Gastroesophageal sphincter (tissue), 4 donors: Measurements from ENCODE around the gene IL36A. TPM values are rescaled to one million over a fixed set of nuclear protein-coding genes. Genes with fewer than 3 reads are reported as not detected.

Experiments used
- ATAC-seq: fragments of 150-250 bp; one replicate; pipeline ENCODE4 v1.9.1; 2016; ENCODE audit warnings: mild to moderate bottlenecking, moderate library complexity
- H3K27ac ChIP-seq, 4 donors: fragments of 200-600 bp; sonication (generic) in 3 of 4; 1 replicate in 3 of 4; 2 replicates in 1 of 4; pipeline ENCODE4 v1.5.1; 2016 to 2019
- H3K27me3 ChIP-seq: fragments of 200-600 bp; sonication (generic); one replicate; pipeline ENCODE4 v1.5.1; 2019
- H3K36me3 ChIP-seq, 2 donors: fragments of 200-600 bp; sonication (generic); one replicate each; pipeline ENCODE4 v1.5.1; 2019; ENCODE audit warnings: control low read depth in 1 of 2
- H3K4me1 ChIP-seq, 3 donors: fragments of 200-600 bp; sonication (generic); 1 replicate in 2 of 3; 2 replicates in 1 of 3; pipeline ENCODE4 v1.5.1; 2016 to 2019; ENCODE audit warnings: control low read depth in 2 of 3
- H3K4me3 ChIP-seq, 2 donors: fragments of 200-600 bp; sonication (generic); one replicate each; pipeline ENCODE4 v1.5.1; 2019; ENCODE audit warnings: mild to moderate bottlenecking in 1 of 2, moderate library complexity in 1 of 2
- H3K9me3 ChIP-seq, 3 donors: fragments of 200-600 bp; sonication (generic); one replicate each; pipeline ENCODE4 v1.5.1; 2017 to 2019; ENCODE audit warnings: control low read depth in 2 of 3
- CTCF ChIP-seq, 4 experiments: fragments of 200-600 bp in 2 of 4; fragments of 450-650 bp in 2 of 4; sonication (generic) in 1 of 4; IDR thresholded peaks; one replicate each; pipeline ENCODE4 v1.5.1; 2017 to 2019; ENCODE audit warnings: antibody characterized with exemption in 4 of 4, mild to moderate bottlenecking in 2 of 4, moderate library complexity in 2 of 4
- EP300 ChIP-seq: sonication (generic); formaldehyde crosslinking; IDR thresholded peaks from one replicate; pipeline ENCODE4 v1.6.1; 2017; ENCODE audit warnings: antibody characterized with exemption, mild to moderate bottlenecking
- POLR2A ChIP-seq, 2 donors: fragments of 450-650 bp; IDR thresholded peaks; one replicate each; pipeline ENCODE4 v1.6.1; 2017; ENCODE audit warnings: antibody characterized with exemption in 2 of 2, mild to moderate bottlenecking in 2 of 2, moderate library complexity in 1 of 2
- POLR2AphosphoS5 ChIP-seq: sonication (generic); formaldehyde crosslinking; IDR thresholded peaks from one replicate; pipeline ENCODE4 v1.6.1; 2017; ENCODE audit warnings: antibody characterized with exemption
- WGBS, 2 donors: methylation state at CpG; one replicate each; pipeline ENCODE4 v1.1.5; 2018; ENCODE audit warnings: low coverage in 1 of 2; 5-methylcytosine and 5-hydroxymethylcytosine counted together
- total RNA-seq, 4 donors: library from RNA; depleted of rRNA; stranded (reverse); fragments of >200 nt; gene quantifications; one replicate each; pipeline ENCODE4 v1.1.0, GENCODE V29; 2016

IL36A gene
- total RNA-seq, 4 donors from 2014 or later: 1.2 to 9.1 TPM; not detected in 2

- 0 to 23% methylated on average over 1 of the region's 2 CpGs for WGBS, 2 donors
- Histone ChIP-seq H3K36me3 (no peaks in the 10 kb centered on the region), H3K4me3 (no peak overlapping the region), H3K4me1 (no peaks in the 10 kb centered on the region), H3K9me3 (no peaks in the 10 kb centered on the region), H3K27me3 (peaks cover 8% of the 10 kb centered on the region), H3K27ac (no peak overlapping the region)
- ATAC-seq: no peak
- no peak for TF ChIP-seq EP300
- TF ChIP-seq POLR2A (IDR thresholded peaks at IDR 0.05): no peak
- TF ChIP-seq CTCF (IDR thresholded peaks at IDR 0.05): no peak
- no peak for TF ChIP-seq POLR2AphosphoS5
Measured at GRCh38 chr2:112960230-112960825, 44.9 kb upstream of the IL36A start.

- Histone ChIP-seq H3K4me3 (no peak overlapping the region), H3K9me3 (no peaks in the 10 kb centered on the region), H3K4me1 (no peaks in the 10 kb centered on the region), H3K27ac (no peak overlapping the region), H3K27me3 (peaks cover 8% of the 10 kb centered on the region), H3K36me3 (no peaks in the 10 kb centered on the region)
- 14 to 57% methylated on average over 1 to 3 of the region's 3 CpGs for WGBS, 2 donors
- no peak for TF ChIP-seq EP300
- no peak for TF ChIP-seq POLR2A (IDR thresholded peaks at IDR 0.05)
- no peak for TF ChIP-seq POLR2AphosphoS5
- TF ChIP-seq CTCF (IDR thresholded peaks at IDR 0.05): no peak
- no peak for ATAC-seq
Measured at GRCh38 chr2:112962308-112963175, 42.7 kb upstream of the IL36A start.

GRCh38 chr2:112967023-112967422 lies 38.2 kb upstream of the IL36A start:
- ATAC-seq: no peak
- Histone ChIP-seq H3K36me3 (no peaks in the 10 kb centered on the region), H3K9me3 (no peaks in the 10 kb centered on the region), H3K4me1 (no peaks in the 10 kb centered on the region), H3K27me3 (no peaks in the 10 kb centered on the region), H3K4me3 (no peak overlapping the region), H3K27ac (no peak overlapping the region)
- TF ChIP-seq POLR2A (IDR thresholded peaks at IDR 0.05) (no peak), CTCF (IDR thresholded peaks at IDR 0.05) (no peak), POLR2AphosphoS5 (no peak), EP300 (no peak)
- 71 to 89% methylated on average over 2 of the region's 2 CpGs for WGBS, 2 donors

GRCh38 chr2:112972423-112973086 lies 32.7 kb upstream of the IL36A start:
- Histone ChIP-seq H3K36me3 (no peaks in the 10 kb centered on the region), H3K4me3 (no peak overlapping the region), H3K27me3 (peaks cover 8% of the 10 kb centered on the region), H3K9me3 (no peaks in the 10 kb centered on the region), H3K27ac (no peak overlapping the region), H3K4me1 (no peaks in the 10 kb centered on the region)
- no peak for ATAC-seq
- TF ChIP-seq CTCF (IDR thresholded peaks at IDR 0.05) (no peak), EP300 (no peak), POLR2AphosphoS5 (no peak), POLR2A (IDR thresholded peaks at IDR 0.05) (no peak)
- 84 to 100% methylated on average over 1 to 5 of the region's 5 CpGs for WGBS, 2 donors
